Measurements from ENCODE around the gene ZNF714.

Gene ZNF714

DNA sequence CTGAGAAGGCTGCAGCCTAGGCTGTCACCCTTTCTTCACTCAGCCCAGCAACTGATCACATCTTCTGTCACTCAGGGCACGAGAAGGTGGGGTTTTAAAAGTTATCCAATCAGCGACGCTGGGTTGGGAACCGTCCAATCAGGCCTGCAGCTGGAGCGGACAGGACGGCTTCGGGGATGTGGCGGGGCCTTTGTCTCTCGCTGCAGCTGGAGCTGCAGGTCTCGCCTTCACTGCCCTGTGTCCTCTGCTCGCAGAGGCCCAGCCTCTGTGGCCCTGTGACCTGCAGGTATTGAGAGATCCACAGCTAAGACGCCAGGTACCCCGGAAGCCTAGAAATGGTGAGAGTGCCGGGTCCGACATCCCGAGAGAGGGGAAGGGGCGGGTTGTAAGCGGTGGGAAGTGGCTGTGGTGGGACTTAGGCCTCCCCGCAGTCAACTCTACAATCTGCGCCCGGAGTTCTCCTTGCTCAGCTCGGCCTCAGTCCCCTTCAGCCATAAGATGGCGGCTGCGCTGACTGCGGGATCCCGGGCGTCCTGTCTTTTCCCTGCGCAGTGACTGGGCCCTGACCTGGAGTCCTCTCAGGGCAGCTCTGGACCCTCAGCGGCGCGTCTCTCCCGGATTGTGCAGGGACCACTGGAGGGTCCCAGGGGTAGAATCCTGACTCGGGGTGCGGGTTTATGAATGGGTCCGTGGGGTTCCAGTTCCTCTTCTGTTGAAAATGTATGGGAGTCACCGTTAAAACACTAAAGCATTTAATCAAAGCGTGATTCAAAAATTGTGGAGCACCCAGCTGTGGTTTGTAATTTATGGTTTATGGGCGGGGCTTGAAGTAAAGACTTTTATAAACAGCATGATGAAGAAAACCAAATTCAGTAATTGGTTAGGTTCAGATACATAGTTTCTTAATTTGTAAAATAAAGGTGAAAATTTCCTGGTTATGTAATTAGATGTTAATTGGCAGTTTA lies at the start of gene ZNF714:
Gene ZNF714, plus strand, starts transcription at position 193 of the 965 bp plus-strand sequence. CDS start 16,066 bp downstream, outside the sequence.
- DNase-seq = peak; percentile 73

DNA sequence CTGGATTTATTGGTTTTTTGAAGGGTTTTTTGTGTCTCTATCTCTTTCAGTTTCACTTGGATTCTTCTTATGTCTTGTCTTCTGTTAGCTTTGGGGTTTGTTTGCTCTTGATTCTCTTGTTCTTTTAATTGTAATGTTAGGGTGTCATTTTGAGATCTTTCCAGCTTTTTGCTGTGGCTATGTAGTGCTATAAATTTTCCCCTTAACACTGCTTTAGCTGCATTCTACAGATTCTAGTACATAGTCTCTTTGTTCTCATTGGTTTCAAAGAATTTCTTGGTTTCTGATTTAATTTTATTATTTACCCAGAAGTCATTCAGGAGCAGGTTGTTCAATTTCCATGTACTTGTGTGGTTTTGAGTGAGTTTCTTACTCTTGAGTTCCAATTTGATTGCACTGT lies 37.0 kb upstream of the ZNF714 start:
- DNase-seq = no peak

DNA sequence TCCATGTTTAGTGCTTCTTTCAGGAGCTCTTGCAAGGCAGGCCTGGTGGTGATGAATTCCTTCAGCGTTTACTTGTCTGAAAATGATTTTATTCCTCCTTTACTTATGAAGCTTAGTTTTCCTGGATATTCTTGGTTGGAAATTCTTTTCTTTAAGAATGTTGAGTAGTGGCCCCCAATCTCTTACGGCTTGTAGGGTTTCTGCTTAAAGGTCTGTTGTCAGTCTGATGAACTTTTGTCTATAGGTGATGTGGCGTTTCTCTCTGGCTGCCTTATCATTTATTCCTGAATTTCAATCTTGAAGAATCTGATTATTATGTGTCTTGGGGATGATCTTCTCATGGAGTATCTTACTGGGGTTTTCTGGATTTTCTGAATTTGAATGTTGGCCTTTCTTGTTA lies 35.5 kb upstream of the ZNF714 start:
- DNase-seq = no peak

DNA sequence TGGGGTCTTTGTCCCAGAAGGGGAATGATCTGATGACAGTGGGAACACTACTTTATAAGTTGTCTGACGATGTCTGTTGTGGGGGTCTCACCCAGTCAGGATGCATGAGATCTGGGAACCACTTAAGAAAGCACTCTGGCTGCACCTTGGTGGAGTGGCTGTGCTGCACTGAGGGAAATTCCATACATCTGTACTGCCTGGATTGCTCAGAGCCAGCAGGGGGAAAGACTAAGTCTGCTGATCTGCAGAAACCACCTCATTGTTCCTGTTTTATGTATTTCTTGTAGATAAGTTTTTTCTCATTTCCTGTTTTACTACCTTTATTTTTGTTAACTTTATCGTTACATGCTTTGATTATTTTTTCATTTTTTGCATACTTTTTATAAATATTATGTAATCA lies 34.3 kb upstream of the ZNF714 start:
- no peak for DNase-seq

DNA sequence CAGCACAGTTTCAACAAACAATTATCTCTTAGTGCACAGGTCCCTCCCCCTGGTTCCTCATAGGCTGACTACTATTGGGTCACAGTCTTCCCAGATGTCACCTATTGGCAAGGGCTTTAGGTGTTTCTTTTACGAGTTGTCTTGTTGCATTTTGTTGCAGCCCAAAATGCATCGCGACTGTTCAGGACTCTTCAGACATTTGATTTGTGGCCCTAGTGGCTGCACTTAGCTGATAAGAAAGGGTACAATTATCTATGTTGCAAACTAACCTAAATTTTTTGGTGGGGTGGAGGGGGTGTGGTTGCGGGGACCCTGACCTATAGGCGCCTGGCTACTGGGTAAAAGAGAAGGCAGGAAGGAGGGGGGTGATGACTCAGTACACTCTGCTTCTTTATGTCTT lies 29.1 kb upstream of the ZNF714 start:
- no peak for DNase-seq

DNA sequence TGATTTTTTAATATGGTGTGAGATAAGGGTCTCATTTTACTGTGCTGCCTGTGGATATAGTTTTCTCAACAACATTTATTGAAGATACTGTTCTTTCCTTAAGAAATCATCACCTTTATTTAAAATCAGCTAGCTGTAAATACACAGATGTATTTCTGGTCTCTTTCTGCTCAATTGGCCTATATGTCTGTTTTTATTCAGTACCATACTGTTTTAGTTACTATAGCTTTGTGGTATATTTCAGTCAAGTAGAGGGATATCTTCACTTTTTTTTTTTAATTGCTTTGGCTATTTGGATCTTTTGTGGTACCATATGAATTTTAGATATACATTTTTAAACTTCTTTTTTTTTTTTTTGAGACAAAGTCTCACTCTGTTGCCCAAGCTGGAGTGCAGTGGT lies 16.7 kb upstream of the ZNF714 start:
- DNase-seq = no peak

DNA sequence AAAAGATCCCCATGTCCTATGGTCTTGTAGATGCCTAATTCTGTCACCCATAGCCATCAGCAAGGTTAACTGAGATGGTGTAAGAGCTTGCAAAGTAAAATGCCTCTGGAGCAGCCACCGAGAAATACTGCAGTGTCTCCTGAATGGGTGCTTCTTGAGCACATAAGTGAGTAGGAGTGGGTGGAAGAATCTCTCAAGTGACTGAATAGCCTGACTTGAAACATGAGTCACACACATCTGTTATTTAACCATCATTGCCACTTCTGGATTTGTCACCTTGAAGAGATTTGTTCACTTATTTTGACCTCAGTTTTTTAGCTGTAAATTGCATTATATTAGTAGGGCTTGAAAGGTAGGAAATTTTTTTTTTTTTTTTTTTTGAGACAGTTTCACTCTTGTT lies 2.3 kb downstream of the ZNF714 start:
- DNase-seq = no peak

DNA sequence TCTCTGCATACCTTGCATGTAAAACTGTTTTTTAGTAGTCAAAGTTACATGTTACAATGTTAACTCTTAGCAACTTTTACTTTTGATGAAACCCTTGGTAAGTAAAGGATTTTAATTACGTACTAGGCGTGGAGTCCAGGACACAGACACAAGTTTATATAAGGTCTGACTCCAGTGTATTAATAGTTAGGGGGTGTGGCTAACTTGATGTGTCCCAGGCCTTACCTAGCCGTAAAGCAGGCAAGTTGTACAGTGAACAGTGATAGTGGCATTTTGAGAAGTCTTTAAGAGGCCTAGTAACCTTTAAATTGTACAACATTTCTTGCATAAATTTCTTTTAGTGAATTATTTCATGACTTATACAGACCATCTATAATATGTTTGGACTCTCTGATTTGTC lies 5.9 kb downstream of the ZNF714 start:
- no peak for DNase-seq

DNA sequence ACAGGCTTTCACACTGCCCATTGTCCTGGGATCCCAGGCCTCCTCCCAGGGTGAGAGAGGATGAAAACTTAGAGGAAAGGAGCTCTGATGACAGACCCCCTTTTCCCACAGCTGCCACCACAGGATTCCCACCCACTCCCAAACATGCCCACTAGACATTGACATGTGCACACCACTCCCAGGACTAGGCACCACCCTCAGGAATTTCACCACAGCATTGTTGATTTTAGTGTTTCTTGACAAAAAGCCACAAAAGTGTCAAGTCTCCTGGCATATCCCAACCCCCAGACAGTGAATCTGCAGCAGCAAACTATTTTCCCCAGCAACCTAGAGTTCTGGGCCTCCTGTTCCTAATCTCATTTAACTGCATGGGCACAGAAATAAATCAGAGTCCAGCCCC lies 10.1 kb downstream of the ZNF714 start:
- no peak for DNase-seq

DNA sequence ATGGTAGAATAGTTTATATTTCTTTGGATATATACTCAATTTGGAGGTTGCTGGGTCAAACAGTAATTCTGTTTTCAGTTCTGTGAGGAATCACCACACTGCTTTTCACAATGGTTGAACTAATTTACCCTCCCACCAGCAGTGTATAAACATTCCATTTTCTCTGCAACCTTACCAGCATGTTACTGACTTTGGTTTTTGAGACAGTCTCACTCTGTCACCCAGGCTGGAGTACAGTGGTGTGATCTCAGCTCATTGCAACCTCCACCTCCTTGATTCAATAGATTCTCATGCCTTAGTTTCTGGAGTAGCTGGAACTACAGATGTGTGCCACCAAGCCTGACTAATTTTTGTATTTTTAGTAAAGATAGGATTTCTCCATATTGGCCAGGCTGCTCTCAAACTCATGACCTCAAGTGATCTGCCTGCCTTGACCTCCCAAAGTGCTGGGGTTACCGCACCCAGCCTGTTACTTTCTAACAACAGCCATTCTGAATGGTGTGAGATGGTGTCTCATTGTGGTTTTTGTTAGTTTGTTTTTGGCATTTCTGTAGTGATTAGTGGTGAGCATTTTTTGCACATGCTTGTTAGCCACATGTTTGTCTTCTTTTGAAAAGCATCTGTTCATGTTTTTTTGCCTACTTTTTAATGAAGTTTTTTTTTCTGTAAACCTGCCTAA lies 12.5 kb downstream of the ZNF714 start:
- DNase-seq = no peak

DNA sequence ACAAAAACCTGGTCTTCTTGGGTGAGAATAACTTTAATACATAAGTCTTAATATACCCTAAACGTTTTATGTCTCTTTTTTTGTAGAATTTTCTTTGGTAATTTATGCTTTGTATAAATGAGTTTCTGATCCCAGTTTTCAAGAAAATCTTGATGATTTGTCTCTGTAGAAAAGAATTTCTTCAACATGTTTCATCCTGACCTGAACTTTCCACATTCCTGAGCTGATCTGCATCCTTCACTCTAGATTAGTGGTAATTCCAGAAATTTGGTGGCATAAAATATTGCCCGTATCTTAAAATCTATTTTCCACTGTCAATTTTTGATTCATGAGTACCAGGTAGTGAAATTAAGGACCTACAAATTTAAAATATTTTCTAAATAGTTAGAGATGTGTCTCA lies 16.3 kb downstream of the ZNF714 start:
- no peak for DNase-seq

DNA sequence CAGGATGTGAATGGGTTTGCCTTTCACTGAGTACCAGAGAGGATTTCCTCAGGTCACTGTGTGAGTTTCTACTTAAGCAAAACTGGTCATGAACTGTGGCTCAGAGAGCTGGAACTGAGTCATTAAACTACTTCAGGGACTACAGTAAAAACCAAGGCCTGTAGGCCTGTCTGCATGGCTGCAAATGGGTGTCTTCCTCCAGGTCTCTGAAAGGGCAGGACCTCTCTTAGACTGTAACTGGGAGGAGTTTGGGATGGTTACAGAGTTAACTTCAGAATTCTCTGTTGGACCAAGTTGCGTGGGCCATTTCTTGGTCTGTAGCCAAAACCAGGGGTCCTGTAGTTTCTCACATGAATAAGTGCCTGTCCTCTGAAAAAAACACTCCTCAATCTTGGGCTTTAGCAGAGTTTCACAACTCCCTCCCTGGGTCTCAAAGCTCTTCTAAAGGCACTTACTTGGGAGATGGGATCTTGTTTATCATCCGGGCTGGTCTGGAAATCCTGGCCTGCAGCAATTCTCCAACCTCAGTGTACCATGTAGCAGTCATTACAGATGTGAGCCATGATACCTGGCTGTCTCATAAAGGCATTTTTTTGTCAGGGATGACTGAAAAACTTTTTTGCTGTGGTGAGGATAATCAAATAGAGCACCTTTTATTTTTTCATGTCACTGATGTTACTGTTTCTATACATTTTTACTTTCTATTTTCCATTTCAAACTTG lies 19.7 kb downstream of the ZNF714 start:
- DNase-seq = no peak

DNA sequence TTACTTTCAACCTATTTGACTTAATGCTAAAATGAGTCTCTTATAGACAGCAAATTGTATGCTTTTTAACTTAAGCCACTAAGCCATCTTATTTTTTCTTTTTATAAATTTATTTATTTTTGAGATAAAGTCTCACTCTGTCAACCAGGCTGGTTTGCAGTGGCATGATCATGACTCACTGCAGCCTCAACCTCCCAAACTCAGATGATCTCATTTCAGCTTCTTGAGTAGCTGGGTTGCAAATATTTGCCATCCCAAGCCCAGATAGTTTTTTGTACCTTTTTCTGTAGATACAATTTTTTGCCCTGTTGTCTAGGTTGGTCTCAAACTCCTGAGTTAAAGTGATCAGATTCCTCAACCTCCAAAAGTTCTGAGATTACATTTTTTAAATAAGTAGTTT lies 27.1 kb downstream of the ZNF714 start:
- DNase-seq = no peak

DNA sequence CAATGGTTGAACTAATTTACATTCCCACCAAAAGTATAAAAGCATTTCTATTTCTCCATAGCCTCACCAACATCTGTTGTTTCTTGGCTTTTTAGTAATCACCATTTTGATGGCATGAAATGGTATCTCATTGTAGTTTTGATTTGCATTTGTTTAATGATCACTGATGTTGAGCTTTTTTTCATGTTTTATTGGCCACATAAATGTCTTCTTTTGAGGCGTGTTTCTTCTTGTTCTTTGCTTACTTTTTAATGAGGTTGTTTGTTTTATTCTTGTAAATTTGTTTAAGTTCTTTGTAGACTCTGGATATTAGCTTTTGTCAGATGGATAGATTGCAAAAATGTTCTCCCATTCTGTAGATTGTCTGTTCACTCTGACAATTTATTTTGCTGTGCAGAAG lies 28.2 kb downstream of the ZNF714 start:
- DNase-seq = no peak

DNA sequence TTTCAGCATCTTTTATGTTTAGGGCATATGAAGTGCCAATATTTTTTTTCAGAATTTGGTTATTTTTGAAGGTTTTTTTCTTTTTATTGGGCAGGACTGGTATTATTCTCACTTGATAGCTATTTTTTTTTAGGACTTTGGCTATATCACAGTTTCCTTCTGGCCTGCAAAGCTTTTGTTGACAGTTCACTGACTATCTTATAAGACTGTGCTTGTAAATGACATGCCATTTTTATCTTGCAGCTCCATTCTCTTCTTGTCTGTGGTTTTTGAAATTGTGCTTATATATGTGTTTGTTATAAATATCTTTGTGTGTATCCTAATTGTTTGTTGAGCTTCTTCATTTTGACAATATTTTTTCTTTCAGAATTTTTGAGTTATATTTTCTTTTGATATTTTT lies 33.4 kb downstream of the ZNF714 start:
- no peak for DNase-seq

DNA sequence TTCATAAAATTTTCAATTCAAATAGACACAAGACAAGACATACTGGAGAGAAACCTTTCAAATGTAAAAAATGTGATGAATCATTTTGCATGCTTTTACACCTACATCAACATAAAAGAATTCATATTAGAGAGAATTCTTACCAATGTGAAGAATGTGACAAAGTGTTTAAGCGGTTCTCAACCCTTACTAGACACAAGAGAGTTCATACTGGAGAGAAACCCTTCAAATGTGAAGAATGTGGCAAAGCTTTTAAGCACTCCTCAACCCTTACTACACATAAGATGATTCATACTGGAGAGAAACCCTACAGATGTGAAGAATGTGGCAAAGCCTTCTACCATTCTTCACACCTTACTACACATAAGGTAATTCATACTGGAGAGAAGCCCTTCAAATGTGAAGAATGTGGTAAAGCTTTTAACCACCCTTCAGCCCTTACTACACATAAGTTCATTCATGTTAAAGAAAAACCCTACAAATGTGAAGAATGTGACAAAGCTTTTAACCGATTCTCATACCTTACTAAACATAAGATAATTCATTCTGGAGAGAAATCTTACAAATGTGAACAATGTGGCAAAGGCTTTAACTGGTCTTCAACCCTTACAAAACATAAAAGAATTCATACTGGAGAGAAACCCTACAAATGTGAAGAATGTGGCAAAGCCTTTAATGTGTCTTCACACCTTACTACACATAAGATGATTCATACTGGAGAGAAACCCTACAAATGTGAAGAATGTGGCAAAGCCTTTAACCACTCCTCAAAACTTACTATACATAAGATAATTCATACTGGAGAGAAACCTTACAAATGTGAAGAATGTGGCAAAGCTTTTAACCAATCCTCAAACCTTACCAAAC lies 35.3 kb downstream of the ZNF714 start:
- DNase-seq = no peak

DNA sequence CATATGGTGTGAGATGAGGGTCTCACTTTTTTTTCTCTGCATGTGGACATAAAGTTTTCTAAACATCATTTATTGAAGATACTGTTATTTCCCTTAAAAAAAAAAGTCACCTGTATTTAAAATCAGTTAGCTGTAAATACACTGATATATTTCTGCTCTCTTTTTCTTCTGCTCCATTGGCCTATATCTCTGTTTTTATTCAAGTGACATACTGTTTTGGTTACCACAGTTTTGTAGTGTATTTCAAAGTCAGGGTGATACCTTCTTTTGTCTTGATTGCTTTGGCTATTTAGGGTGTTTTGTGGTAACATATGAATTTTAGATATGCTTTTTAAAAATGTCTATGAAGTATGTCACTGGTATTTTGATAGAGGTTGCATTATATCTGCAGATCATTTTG lies 44.1 kb downstream of the ZNF714 start:
- DNase-seq = no peak

DNA sequence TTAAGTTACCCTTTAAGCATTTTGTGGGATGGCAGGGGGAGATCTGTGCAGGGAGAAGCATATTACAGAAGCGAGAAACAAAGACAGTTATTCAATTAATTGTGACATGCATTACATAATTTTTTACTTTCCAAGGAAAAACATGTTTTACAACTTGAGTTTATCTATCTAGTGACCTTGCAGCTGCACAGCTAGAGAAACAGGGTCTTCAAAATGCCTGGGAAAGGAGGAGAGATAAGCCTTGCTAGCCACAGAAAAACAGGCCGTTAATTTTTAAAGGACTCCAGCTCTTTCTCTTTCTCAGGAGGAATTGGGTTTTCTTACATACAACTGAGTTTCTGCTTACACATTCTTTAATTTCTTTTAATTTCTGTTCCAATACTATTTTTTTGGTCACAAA lies 45.0 kb downstream of the ZNF714 start:
- DNase-seq = no peak

DNA sequence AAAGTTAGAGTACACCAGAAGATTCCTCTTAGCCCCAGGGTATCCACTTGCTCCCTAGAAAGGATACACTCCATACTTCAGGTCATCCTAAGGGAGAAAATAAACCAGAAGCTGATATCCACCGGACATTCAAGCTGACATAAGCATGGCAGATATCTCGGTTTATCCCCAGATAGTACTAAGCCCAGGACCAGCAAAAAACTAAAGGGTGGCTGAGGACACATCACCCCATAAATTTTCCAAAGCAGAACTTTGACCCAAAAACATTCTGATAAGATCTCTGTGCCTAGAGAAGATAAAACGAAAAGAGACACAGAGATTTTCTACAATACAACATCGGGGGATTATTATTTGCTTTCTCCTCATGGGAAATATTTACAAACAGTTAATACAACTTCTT lies 45.9 kb downstream of the ZNF714 start:
- DNase-seq = no peak

DNA sequence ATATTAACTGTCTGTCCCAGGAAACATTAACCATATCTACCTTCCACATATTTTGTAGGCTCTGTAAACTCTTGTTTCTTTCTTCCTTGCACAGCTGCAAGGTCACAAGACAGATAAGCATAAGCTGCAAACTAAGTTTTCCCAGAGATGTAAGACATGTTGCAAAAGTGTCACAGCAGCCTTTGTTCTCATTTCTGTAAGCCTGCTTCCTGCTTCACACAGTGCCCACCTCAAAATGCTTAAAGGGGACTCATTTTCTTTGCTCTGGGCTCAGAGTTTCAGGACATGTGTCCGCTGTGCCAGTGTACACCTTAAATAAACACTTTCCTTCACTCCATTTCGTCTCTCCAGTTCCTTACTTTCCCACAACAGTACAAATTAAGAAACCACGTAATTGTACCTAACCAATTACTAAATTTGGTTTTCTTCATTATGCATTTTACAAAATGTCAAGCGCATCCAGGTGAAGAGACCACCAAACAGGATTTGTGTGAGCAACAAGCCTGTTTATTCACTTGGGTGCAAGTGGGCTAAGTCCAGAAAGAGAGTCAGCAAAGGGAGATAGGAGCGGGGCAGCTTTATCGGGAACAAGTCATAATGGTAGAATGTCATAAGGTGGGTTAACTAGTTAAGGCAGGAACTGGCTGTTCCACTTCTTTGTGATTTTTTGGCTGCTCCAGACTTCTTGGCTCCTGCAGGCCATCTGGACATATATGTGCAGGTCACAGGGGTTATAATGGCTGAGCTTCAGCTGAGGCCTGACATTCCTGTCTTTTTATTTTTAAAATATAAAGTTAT lies 47.1 kb downstream of the ZNF714 start:
- DNase-seq = no peak

DNA sequence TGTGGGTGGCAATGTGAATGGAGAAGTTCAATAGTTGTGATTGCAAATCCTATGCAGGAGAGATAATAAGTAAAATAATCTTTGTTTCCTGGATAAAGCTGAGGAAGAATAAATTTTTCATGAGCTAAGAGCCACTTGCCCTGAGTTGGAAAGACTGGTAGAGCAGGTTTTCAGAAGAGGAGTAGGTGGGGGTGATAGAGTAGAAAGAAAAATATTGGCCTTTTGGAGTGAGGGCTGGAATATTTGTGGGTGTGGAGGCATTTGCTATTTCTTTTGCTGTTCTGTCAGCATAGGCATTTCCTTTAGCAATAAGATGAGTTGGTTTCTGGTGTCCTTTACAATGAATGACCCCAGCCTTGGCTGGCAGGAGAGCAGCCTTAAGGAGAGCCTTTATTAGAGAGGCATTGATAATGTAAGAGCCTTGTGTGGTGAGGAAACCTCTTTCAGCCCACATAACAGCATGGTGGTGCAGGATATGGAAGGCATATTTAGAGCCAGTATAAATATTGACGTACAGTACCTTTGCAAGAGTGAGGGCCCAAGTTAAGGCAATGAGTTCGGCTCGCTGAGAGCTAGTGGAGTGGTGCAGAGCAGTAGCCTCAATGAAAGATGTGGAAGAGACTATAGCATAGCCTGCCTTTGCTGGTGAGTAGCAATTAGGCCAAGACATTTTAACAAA lies 48.2 kb downstream of the ZNF714 start:
- DNase-seq = no peak

Data from NCI-H526 treated with DMSO at 0.1 percent for 48 hours (cell line).